Measurements from ENCODE around the gene RFTN1.

DNA sequence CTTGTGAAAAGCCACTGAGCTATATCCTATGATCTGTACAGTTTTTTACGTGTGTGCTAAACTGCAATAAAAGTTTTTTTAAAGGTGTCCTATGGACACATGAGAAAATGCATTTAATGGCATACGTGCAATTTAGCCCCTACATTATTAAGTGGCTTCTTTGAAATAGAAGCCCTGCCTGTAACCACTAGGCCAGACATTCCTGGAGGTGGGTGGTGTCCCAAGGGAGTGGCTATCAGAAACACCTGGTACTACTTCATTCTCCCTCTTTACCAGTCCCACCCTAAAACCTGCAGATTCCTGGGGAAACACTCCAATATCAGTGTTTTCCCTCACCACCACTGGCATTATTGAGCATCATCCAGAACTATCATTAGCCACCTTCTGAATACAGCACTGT, 148.5 kb downstream of the RFTN1 start:
- TF ChIP-seq, protein P1, sequence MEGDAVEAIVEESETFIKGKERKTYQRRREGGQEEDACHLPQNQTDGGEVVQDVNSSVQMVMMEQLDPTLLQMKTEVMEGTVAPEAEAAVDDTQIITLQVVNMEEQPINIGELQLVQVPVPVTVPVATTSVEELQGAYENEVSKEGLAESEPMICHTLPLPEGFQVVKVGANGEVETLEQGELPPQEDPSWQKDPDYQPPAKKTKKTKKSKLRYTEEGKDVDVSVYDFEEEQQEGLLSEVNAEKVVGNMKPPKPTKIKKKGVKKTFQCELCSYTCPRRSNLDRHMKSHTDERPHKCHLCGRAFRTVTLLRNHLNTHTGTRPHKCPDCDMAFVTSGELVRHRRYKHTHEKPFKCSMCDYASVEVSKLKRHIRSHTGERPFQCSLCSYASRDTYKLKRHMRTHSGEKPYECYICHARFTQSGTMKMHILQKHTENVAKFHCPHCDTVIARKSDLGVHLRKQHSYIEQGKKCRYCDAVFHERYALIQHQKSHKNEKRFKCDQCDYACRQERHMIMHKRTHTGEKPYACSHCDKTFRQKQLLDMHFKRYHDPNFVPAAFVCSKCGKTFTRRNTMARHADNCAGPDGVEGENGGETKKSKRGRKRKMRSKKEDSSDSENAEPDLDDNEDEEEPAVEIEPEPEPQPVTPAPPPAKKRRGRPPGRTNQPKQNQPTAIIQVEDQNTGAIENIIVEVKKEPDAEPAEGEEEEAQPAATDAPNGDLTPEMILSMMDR (IDR thresholded peaks at IDR 0.05): no peak
- no peak for TF ChIP-seq POLR2A (IDR thresholded peaks at IDR 0.05)

Data from suprapubic skin (tissue), 3 donors.